GM10248 (cell line): ENCODE results near the gene TMEM109.

ENCODE experiments used
- CTCF ChIA-PET: fragments of 300-600 bp; sonication (Branson Sonifier 250); formaldehyde crosslinking; extraction: SDS; loops from one replicate; lab custom pipeline; 2021; ENCODE audit warnings: antibody characterized with exemption; lab: Yijun Ruan, JAX
- POLR2A ChIA-PET: fragments of 350-650 bp; sonication (Branson Sonifier 250); formaldehyde crosslinking; extraction: SDS; loops from one replicate; lab custom pipeline; 2020; ENCODE audit warnings: antibody characterized with exemption; lab: Yijun Ruan, JAX
- DNase-seq: peaks from one replicate; pipeline ENCODE4 v3.0.0; 2012; ENCODE audit errors: extremely low spot score
- TF ChIP-seq, protein P1 (sequence below): IDR thresholded peaks from 2 replicates; pipeline ENCODE4 v1.5.1; 2012; ENCODE audit warnings: mild to moderate bottlenecking, low read depth; ENCODE audit errors: extremely low read depth, missing control alignments, control extremely low read depth

TMEM109 gene

DNA sequence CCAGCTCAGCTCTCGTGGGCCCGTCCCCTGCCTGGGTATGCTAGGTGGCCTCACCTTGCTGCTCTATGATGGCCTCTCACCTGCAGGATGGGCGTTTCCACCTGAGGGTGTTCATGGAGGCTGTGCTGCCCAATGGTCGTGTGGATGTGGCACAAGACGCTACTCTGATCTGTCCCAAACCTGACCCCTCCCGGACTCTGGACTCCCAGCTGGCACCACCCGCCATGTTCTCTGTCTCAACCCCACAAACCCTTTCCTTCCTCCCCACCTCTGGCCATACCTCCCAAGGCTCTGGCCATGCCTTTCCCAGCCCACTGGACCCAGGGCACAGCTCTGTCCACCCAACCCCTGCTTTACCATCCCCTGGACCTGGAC is 44.5 kb upstream of the TMEM109 start:
- ChIA-PET CTCF (interaction anchor here (1.0 to 2.4 kb wide), 4 partner anchors 18 to 94 kb away, joined by 4 to 12 read pairs (median 7); no protein-coding TSS in a partner anchor), POLR2A (interaction anchor here (1.1 kb wide), 1 partner anchor 69 kb away, joined by 4 read pairs; no protein-coding TSS in a partner anchor)
- no peak for DNase-seq
- TF ChIP-seq, protein P1, sequence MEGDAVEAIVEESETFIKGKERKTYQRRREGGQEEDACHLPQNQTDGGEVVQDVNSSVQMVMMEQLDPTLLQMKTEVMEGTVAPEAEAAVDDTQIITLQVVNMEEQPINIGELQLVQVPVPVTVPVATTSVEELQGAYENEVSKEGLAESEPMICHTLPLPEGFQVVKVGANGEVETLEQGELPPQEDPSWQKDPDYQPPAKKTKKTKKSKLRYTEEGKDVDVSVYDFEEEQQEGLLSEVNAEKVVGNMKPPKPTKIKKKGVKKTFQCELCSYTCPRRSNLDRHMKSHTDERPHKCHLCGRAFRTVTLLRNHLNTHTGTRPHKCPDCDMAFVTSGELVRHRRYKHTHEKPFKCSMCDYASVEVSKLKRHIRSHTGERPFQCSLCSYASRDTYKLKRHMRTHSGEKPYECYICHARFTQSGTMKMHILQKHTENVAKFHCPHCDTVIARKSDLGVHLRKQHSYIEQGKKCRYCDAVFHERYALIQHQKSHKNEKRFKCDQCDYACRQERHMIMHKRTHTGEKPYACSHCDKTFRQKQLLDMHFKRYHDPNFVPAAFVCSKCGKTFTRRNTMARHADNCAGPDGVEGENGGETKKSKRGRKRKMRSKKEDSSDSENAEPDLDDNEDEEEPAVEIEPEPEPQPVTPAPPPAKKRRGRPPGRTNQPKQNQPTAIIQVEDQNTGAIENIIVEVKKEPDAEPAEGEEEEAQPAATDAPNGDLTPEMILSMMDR, result no peak

DNA sequence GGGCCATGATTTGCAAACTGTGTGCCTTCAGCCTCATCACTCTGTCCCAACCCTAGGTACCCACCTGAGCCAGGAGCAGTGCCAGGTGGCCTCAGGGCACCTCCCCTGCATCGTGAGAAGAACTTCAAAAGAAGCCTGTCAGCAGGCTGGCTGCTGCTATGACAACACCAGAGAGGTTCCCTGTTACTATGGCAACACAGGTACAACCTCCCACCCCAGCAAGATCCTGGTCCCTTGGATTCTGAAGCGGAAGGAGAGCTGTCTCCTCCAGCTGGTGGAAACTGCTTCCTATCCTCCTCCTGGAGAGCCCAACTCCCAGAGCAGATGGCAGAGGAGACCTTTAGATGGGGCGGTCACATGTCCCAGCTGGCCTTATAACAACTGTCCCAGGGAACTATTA is 43.7 kb upstream of the TMEM109 start:
- TF ChIP-seq, protein P1, result no peak
- ChIA-PET CTCF (interaction anchor here (1.0 to 2.4 kb wide), 4 partner anchors 17 to 95 kb away, joined by 3 to 19 read pairs (median 7); no protein-coding TSS in a partner anchor), POLR2A (no interaction called here)
- no peak for DNase-seq

DNA sequence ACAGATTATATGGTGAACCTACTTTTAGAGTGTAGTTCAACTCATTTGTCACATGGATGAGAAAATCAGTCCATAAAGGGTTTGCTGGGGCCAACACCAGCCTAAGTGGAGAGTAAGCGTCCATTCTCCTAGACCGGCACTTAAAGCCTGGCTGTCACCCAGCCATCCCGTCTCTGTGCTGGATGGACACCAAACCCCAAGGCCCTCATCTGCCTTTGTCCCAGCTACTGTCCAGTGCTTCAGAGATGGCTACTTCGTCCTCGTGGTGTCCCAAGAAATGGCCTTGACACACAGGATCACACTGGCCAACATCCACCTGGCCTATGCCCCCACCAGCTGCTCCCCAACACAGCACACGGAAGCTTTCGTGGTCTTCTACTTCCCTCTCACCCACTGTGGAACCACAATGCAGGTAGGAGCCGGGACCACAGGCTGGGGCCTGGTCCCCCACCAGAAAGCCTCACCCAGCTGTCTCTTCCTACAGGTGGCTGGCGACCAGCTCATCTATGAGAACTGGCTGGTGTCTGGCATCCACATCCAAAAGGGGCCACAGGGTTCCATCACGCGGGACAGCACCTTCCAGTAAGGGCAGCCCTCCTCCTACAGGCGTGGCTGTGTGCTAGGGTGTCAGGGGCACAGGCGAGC is 43.1 kb upstream of the TMEM109 start:
- CTCF ChIA-PET, result interaction anchor here (1.0 to 2.4 kb wide), 5 partner anchors 17 to 95 kb away, joined by 3 to 19 read pairs (median 5); no protein-coding TSS in a partner anchor
- DNase-seq, result no peak
- TF ChIP-seq, protein P1, result no peak
- POLR2A ChIA-PET, result no interaction called here

DNA sequence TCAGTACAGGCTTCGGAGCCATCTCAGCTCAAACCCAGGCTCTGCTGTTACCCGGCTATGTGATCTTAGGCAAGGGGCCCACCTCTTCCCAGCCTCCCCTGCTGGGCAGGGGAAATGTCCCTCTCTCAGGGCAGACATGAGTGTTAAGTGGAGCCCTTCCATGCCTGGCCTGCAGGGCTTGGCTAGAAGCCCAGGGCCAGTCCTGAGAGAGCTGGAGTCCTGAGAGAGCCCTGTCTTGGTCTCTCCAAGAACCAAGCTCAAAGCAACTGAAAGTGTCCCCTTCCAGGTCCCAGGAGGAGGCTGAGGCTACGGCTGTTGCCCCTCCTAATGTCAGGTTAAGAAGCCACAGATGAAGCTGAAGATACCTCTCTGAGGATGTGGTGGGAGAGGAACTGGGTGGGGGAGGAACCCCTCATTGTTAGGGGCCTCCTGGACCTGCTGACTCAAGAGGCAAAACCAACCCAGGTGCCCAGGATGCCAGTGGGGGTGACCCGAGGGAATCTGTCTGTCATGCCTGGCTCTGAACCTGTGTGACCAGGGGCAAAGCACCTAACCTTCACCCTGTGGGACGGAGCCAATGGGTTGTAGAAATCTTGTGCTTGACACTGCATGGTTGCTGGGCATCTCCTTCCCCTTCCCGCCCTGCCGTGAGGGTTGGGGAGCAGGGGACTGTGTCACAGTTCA is 42.4 kb upstream of the TMEM109 start:
- TF ChIP-seq, protein P1, result no peak
- ChIA-PET CTCF (interaction anchor here (1.0 to 2.4 kb wide), 8 partner anchors 16 to 315 kb away, joined by 3 to 19 read pairs (median 4); partner anchors contain the start of gene PTGDR2), POLR2A (no interaction called here)
- DNase-seq, result no peak

DNA sequence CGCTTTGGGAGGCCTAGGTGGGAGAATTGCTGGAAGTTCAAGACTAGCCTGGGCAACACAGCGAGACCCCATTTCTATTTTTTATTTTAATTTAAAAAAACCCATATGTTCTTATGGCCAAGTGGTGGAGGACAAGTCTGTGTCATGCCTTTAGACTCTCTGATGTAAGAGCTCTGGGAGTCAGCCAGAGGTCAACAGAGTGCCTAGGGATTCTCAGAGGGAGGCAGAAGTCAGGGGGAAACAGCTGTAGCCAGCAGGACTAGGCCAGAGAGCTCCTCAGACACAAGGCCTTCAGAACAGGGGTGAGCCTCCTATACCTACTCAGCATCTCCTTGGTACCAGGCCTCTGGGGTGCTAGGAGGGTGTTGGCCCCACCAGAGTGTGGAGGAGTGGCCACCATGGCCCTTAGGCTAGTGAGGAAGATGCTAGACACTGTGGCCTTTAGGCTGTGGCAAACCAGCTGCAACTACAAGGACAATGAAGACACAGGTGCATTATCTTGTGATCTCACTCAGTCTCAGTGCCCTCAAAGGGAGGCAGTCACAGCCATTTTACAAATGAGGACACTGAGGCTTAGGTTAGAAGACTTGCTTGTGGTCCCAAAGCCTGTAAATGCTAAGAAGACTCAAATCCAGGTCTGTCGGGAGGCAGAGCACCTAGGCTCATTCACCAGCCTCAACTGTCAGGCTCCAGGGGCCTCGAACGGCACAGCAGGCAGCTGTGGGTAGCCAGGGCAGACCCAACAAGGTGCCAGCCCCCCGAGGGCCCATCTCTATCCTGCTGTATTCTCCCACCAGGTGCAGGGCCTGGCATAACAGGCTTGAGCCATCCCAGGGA is 41.6 kb upstream of the TMEM109 start:
- ChIA-PET POLR2A (no interaction called here), CTCF (interaction anchor here (1.0 to 2.4 kb wide), 7 partner anchors 15 to 315 kb away, joined by 3 to 19 read pairs (median 5); partner anchors contain the start of gene PTGDR2)
- DNase-seq, result no peak
- TF ChIP-seq, protein P1, result no peak
